A549 (cell line): ENCODE results near the gene ABCA4. TPM values are rescaled to one million over a fixed set of nuclear protein-coding genes. Genes with fewer than 3 reads are reported as not detected.
A peak's percentile ranks its signal among the peaks of the same experiment; 100 is the strongest.

ENCODE experiments used
- ATAC-seq, 2 experiments: fragments of 200-7000 bp in 1 of 2; fragments of >200 bp in 1 of 2; cut with Nextera tagmentation in 1 of 2; cut with Tn5 transposase in 1 of 2; 3 replicates each; pipeline versions ENCODE4 v1.8.0 to v1.9.1; 2018 to 2020; ENCODE audit warnings: mild to moderate bottlenecking in 1 of 2, moderate library complexity in 1 of 2
- CTCF ChIA-PET: fragments of 300-600 bp; sonication (Branson Sonifier 250); formaldehyde crosslinking; extraction: SDS; loops from one replicate; lab custom pipeline; 2021; ENCODE audit warnings: antibody characterized with exemption, inconsistent platforms; lab: Yijun Ruan, JAX
- POLR2A ChIA-PET: fragments of 350-600 bp; formaldehyde crosslinking; extraction: SDS; loops from one replicate; lab custom pipeline; 2021; ENCODE audit warnings: antibody characterized with exemption, inconsistent platforms; lab: Yijun Ruan, JAX
- DNase-seq, 2 experiments: peaks; one replicate each; pipeline versions ENCODE4 v3.0.0 to v3.0.0-alpha.2; 2011 to 2016; ENCODE audit warnings: low read depth in 1 of 2, low spot score in 1 of 2
- FAIRE-seq: peaks from 2 replicates; lab custom pipeline; 2011; peaks lifted over from hg19 to GRCh38; lab: Jason Lieb, UNC
- H3K27ac ChIP-seq, 2 experiments: fragments of >200 bp; sonication (Bioruptor Twin); formaldehyde crosslinking; 3 replicates each; pipeline ENCODE4 v1.5.1; 2016 to 2017
- H3K4me1 ChIP-seq: fragments of >200 bp; sonication (Bioruptor Twin); formaldehyde crosslinking; 3 replicates; pipeline ENCODE4 v1.6.1; 2016
- H3K4me2 ChIP-seq: fragments of >200 bp; sonication (Bioruptor Twin); formaldehyde crosslinking; 3 replicates; pipeline ENCODE4 v1.6.1; 2016
- H3K4me3 ChIP-seq: fragments of >200 bp; sonication (Bioruptor Twin); formaldehyde crosslinking; 3 replicates; pipeline ENCODE4 v1.5.1; 2016
- H3K9me3 ChIP-seq: fragments of >200 bp; sonication (Bioruptor Twin); formaldehyde crosslinking; 3 replicates; pipeline ENCODE4 v1.6.1; 2016
- CBX2 ChIP-seq: fragments of 200-600 bp; sonication (generic); IDR thresholded peaks from 2 replicates; pipeline ENCODE4 v1.6.1; 2016; ENCODE audit warnings: low read depth, mild to moderate bottlenecking, borderline replicate concordance
- CEBPB ChIP-seq, 2 experiments: fragments of >200 bp in 1 of 2; sonication (Bioruptor Twin) in 1 of 2; formaldehyde crosslinking in 1 of 2; IDR thresholded peaks; 2 replicates each; pipeline ENCODE4 v1.6.1; 2012 to 2016
- FOSB ChIP-seq: fragments of 250-450 bp; sonication (Bioruptor Pico); IDR thresholded peaks from 2 replicates; pipeline ENCODE4 v1.5.0; 2020; ENCODE audit warnings: mild to moderate bottlenecking, moderate library complexity
- HDAC2 ChIP-seq: fragments of 200-600 bp; sonication (generic); IDR thresholded peaks from 2 replicates; pipeline ENCODE4 v1.6.1; 2016
- HOXB13 ChIP-seq: fragments of 250-450 bp; sonication (Bioruptor Pico); IDR thresholded peaks from 2 replicates; pipeline ENCODE4 v1.5.0; 2020; ENCODE audit warnings: low read depth, mild to moderate bottlenecking, moderate library complexity
- HOXB5 ChIP-seq: fragments of 250-450 bp; sonication (Bioruptor Pico); IDR thresholded peaks from 2 replicates; pipeline ENCODE4 v1.5.0; 2020; ENCODE audit warnings: mild to moderate bottlenecking, moderate library complexity
- JUN ChIP-seq, 2 experiments: fragments of >200 bp; sonication (Bioruptor Twin); formaldehyde crosslinking; IDR thresholded peaks; 2 replicates in 1 of 2; 3 replicates in 1 of 2; pipeline ENCODE4 v1.6.1; 2016 to 2017
- KDM1A ChIP-seq: fragments of 200-600 bp; sonication (generic); IDR thresholded peaks from 2 replicates; pipeline ENCODE4 v1.6.1; 2016; ENCODE audit warnings: low read depth, mild to moderate bottlenecking
- MAFK ChIP-seq: fragments of 450-650 bp; IDR thresholded peaks from 2 replicates; pipeline ENCODE4 v1.6.1; 2014; ENCODE audit not compliant: partially characterized antibody
- NFE2L2 ChIP-seq: fragments of 150-350 bp; conservative IDR thresholded peaks from 2 replicates; pipeline ENCODE4 v1.6.1; 2014; ENCODE audit warnings: low read length
- POLR2A ChIP-seq: IDR thresholded peaks from 2 replicates; pipeline ENCODE4 v1.6.1; 2012; ENCODE audit warnings: mild to moderate bottlenecking, low read length
- RCOR1 ChIP-seq: fragments of 150-350 bp; IDR thresholded peaks from 2 replicates; pipeline ENCODE4 v1.6.1; 2014; ENCODE audit warnings: antibody characterized with exemption, low read length, low read depth
- REST ChIP-seq: fragments of 200-600 bp; sonication (generic); IDR thresholded peaks from 2 replicates; pipeline ENCODE4 v1.6.1; 2016; ENCODE audit warnings: antibody characterized with exemption, mild to moderate bottlenecking, moderate library complexity
- RFX5 ChIP-seq: fragments of 450-650 bp; IDR thresholded peaks from 2 replicates; pipeline ENCODE4 v1.7.1; 2014; ENCODE audit warnings: antibody characterized with exemption, mild to moderate bottlenecking, moderate library complexity
- ZFP36 ChIP-seq: fragments of 450-650 bp; IDR thresholded peaks from 2 replicates; pipeline ENCODE4 v1.6.1; 2014; ENCODE audit warnings: borderline replicate concordance; ENCODE audit not compliant: partially characterized antibody
- ZNF302 ChIP-seq: fragments of 250-450 bp; sonication (Bioruptor Pico); IDR thresholded peaks from 2 replicates; pipeline ENCODE4 v1.9.0; 2021; ENCODE audit warnings: inconsistent platforms, mild to moderate bottlenecking, moderate library complexity
- ZSCAN20 ChIP-seq: fragments of 250-450 bp; sonication (Bioruptor Pico); IDR thresholded peaks from 2 replicates; pipeline ENCODE4 v1.8.0; 2022; ENCODE audit warnings: mild to moderate bottlenecking, moderate library complexity
- WGBS: methylation state at CpG from one replicate; pipeline ENCODE4 v1.1.6; 2017; ENCODE audit errors: missing lambda C conversion rate; 5-methylcytosine and 5-hydroxymethylcytosine counted together
- polyA plus RNA-seq, 4 experiments: library from polyadenylated mRNA; depleted of rRNA in 3 of 4; stranded (reverse); fragments of >200 nt; fragmentation: RNase III in 1 of 4; extraction: RNeasy Plus Mini Kit Qiagen cat#74134 plus additional on column Dnase treatment in 1 of 4; gene quantifications; 2 replicates in 3 of 4; 3 replicates in 1 of 4; pipeline ENCODE4 v1.2.3, GENCODE V29; 2011 to 2017
- TF ChIP-seq, protein P1 (sequence below): fragments of 250-450 bp; sonication (Bioruptor Pico); IDR thresholded peaks from 2 replicates; pipeline ENCODE4 v1.5.0; 2020; ENCODE audit warnings: low read depth, mild to moderate bottlenecking, moderate library complexity
- TF ChIP-seq, protein P2 (sequence below): fragments of >200 bp; sonication (Bioruptor Twin); formaldehyde crosslinking; IDR thresholded peaks from 2 replicates; pipeline ENCODE4 v1.6.1; 2016
- TF ChIP-seq, protein P3 (sequence below): IDR thresholded peaks from 2 replicates; pipeline ENCODE4 v1.6.1; 2012; ENCODE audit warnings: low read depth, borderline replicate concordance

ABCA4 gene
- polyA plus RNA-seq, 2 of the 4 experiments (the other 2 are of a cell fraction), result 0.05 to 0.23 TPM

DNA sequence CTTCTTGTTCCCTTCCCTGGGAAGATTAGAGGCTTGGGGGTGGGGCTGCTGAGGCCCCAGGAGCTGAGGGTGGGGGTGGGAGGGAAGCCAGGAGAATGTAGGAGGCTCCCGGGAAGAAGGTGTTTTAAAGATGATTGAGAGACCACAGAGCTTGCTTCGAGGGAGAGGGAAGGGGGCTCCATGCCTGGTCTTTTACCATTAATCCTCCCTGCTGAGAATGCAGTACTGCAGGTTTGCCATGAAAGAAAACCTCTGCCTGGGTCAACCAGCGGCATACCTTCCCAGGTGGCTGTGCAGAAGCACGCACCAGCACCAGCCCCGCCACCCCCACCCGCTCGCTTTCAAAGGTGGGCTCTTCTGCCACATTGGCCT lies 15.4 kb downstream of the ABCA4 start:
- Histone ChIP-seq H3K4me1 (peaks cover 12% of the 10 kb centered on the region; the same call in 2 of the 3 replicates), H3K27ac (peak overlapping the region in 1 of 2 experiments; percentile 31; a peak in 1 of 6 replicates), H3K4me3 (no peak overlapping the region), H3K4me2 (no peak overlapping the region), H3K9me3 (no peaks in the 10 kb centered on the region)
- ATAC-seq, result 0 out of 6 replicates have a peak, but pooled peaks of 1 of the 2 experiments have one; percentile 21
- WGBS, result 84% methylated on average over 4 of the region's 7 CpGs
- FAIRE-seq, result no peak
- ChIA-PET CTCF (interaction anchor here (0.6 kb wide), 1 partner anchor 80 kb away, joined by 3 read pairs; no protein-coding TSS in a partner anchor), POLR2A (no interaction called here)
- DNase-seq, result no peak
- TF ChIP-seq KDM1A (no peak), MAFK (no peak), FOSB (no peak), RFX5 (no peak), JUN (IDR thresholded peaks at IDR 0.05) (no peak), CBX2 (no peak), ZNF302 (CRISPR knock-in tag) (no peak), REST (no peak), ZSCAN20 (CRISPR knock-in tag) (no peak), HDAC2 (no peak), HOXB5 (no peak), ZFP36 (no peak), POLR2A (no peak), RCOR1 (no peak), HOXB13 (CRISPR knock-in tag) (no peak), NFE2L2 (no peak)
- TF ChIP-seq, protein P1, sequence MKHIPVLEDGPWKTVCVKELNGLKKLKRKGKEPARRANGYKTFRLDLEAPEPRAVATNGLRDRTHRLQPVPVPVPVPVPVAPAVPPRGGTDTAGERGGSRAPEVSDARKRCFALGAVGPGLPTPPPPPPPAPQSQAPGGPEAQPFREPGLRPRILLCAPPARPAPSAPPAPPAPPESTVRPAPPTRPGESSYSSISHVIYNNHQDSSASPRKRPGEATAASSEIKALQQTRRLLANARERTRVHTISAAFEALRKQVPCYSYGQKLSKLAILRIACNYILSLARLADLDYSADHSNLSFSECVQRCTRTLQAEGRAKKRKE, result no peak
- TF ChIP-seq, protein P2, sequence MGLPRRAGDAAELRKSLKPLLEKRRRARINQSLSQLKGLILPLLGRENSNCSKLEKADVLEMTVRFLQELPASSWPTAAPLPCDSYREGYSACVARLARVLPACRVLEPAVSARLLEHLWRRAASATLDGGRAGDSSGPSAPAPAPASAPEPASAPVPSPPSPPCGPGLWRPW, result no peak
- TF ChIP-seq, protein P3, sequence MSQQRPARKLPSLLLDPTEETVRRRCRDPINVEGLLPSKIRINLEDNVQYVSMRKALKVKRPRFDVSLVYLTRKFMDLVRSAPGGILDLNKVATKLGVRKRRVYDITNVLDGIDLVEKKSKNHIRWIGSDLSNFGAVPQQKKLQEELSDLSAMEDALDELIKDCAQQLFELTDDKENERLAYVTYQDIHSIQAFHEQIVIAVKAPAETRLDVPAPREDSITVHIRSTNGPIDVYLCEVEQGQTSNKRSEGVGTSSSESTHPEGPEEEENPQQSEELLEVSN, result no peak

DNA sequence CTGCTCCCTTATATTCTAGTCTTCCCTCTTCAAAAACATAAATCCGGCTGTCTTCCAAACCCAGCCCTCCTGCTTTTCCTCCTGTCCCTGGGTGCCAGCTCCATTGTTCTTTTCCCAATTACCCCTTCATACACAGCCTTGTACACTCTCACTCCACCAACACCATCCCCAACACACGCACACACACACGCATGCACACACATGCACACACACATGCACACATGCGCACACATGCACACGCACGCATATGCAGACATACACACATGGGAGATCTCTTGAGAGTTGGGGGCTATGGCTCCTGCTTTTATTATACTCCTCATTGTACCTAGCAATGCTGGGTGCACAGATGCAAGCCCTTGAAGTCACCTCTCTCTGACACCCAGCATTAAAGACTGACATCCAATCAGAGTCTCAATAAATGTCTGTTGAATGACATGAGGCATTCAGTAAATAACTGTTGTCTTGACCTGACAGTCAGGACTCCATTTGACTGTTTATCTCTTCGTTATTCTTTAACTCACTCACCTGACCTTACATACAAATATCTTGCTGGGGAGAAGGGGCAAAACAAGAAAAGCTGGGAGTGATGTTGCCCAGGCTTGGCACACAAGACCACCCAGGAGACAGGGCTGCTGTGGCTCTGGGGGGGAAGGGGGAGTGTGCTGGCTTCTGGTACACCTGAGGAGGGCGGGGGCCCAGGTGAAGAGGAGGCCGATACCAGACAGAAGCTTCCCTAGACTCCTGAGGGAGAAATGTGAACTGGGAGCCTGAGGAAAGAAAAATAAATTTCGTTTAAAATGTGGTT lies 16.0 kb downstream of the ABCA4 start:
- 79% methylated on average over 10 of the region's 10 CpGs for WGBS
- TF ChIP-seq CEBPB (IDR thresholded peaks at IDR 0.05) (no peak), FOSB (no peak), JUN (IDR thresholded peaks at IDR 0.05) (no peak)
- no peaks in the 10 kb centered on the region for H3K9me3 ChIP-seq
- DNase-seq (no peak), ATAC-seq (no peak), FAIRE-seq (no peak)
- CTCF ChIA-PET, result interaction anchor here (0.6 to 1.2 kb wide), 2 partner anchors 10 to 79 kb away, joined by 3 read pairs; no protein-coding TSS in a partner anchor
- no peak overlapping the region; a peak in 1 of 6 replicates for H3K27ac ChIP-seq
- no peak overlapping the region for H3K4me2 ChIP-seq
- H3K4me3 ChIP-seq, result no peak overlapping the region
- POLR2A ChIA-PET, result no interaction called here
- peaks cover 12% of the 10 kb centered on the region; the same call in 2 of the 3 replicates for H3K4me1 ChIP-seq
